Activated gamma-delta T cell treated with Interleukin-2 at 50 U/mL for 16 hours (primary cell): ENCODE measurements around the gene INPP5A.
A peak's percentile ranks its signal among the peaks of the same experiment; 100 is the strongest.

Source experiments
- DNase-seq: peaks from one replicate; pipeline ENCODE4 v3.0.0-alpha.2; 2020

INPP5A gene

DNA sequence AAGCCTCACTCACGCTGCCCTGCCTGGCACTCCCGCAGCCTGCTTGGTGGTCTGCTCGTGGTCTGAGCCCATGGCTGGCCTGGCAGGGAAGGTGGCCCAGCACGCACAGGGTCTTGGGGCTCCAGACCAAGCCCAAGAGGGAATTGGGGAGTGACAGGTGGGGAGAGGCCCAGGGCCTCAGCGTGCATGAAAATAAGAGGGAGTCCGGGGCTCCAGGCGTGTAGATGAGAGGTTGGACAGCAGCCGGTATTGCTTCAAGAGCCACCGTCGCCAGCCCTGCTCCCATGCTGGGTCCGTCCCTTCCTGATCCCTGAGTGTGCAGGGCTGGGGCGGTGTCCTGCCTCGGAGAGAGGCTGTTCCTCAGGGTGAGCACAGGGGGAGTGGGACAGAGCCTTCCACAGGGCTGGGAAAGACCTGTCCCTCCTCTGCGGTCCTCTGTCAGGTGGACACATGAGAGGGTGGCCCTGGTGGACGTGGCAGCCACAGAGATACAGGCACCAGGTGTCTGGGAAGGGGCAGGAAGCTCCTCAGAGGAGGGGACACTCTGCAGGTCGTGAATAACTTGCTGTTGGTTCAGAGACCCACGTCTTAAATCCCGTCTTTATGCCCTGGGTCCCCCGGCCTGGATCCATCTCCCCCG is 113.1 kb downstream of the INPP5A start:
- no peak for DNase-seq

DNA sequence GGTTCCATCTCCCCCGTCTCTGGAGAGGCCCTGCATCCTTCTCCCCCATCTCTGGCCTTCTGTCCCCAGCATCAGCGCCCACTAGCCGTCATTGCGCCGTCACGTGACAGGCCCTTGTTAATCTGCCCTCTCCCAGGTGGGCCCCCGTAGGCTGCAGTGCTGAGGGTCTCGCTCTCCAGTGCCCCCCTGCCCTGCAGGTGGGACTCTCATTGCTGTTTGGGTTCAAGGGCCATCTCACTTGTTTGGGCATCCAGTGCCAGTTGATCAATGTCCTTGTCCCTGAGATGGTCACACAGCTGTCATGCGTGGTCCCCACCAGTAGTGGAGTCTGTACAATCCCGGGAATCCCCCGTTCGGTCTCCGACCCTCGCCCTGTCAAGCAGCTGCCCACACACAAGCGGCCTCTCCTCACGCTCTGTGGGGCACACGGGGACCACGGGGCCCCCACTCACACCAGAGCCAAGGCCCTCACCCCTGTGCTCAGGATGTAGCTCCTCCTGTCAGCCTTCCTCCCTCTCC is 114.0 kb downstream of the INPP5A start:
- no peak for DNase-seq

DNA sequence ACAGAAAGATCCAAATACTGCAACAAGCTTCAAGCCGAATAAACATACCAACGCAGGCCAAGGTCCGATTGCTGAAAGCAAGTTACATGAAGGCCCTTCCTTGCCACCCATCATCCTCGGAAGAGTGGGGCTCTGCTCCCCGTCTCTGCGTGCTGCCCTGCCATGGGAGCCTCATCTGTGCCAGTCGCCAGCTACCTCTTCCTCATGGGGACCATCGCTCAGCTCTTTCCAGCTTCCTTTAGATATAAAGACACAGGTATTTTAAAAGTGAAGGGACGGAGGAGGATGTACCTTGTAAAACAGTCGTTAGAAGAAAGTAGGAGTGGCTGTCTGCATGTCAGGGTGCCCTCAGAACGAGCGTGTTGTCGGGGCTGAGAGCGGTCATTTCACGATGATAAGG is 114.9 kb downstream of the INPP5A start:
- no peak for DNase-seq

DNA sequence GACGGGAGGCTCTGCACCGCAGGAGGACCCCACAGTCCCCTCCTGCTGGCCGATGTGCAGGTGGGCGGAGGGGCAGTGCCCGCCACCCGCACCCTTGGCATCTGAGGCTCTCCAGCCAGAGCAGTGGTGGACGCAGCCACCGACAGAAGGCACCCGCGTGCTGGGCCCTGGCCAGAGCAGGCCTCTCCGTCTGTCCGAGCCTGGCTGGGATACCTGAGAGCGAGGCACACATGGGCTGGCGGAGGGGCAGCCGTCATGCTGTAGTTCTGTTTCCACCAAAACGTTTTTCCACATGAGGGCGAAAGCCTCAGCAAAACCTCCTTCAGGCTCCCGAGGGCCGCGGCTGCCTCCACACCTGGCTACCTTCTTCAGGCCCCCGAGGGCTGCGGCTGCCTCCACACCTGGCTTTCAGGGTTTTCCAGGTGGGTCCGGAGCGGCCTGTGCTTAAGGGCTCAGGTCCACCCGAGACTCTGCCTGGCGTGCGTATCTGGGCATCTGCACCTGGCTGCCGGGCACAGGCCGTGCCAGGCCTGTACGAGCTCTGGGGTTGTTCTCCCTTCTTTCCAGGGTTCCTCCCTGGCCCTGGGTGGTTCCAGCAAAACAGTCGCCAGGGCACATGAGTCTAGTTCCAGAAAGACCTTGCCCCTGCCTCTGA is 115.5 kb downstream of the INPP5A start:
- no peak for DNase-seq

DNA sequence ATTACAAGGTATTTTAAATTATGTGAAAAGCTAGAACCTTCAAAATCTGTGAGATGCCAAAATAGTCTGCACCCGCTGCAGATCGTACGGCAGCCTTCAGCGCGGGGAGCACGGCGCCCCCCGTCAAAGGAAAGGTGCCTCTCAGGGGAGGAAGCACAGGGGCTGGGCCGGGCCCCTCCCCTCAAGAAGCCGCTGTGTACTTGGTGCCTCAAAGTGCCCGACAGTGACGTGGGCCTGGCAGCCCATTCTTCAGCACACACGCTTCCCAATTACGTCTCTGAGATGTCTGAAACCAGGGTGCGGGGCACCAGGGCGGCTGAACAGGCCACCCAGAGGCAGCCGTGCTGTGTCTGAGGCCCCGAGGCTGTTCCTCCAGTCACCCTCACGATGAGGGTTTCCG is 116.1 kb downstream of the INPP5A start:
- no peak for DNase-seq

DNA sequence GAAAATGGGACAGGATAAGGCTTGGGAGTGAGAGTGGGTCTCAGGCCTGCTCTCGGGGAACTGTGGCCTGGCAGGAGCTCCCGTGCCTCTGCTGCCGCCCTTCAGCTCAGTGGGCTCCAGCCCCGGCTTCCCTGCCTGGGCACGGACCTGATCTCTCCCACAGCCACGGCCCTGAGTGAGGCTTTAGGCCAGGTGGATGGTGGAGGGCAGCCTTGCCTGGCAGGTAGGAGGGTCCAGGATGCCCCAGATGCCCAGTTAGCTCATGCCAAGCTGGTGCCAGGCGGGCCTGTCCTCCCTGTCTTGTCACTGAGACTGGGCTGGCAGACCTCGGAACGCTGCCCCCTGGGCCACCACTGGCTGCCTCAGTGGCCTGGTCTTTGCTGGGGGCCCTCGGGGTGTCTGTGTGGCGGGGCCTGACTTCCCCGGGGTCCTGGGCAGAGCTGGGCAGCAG is 116.6 kb downstream of the INPP5A start:
- DNase-seq = no peak

DNA sequence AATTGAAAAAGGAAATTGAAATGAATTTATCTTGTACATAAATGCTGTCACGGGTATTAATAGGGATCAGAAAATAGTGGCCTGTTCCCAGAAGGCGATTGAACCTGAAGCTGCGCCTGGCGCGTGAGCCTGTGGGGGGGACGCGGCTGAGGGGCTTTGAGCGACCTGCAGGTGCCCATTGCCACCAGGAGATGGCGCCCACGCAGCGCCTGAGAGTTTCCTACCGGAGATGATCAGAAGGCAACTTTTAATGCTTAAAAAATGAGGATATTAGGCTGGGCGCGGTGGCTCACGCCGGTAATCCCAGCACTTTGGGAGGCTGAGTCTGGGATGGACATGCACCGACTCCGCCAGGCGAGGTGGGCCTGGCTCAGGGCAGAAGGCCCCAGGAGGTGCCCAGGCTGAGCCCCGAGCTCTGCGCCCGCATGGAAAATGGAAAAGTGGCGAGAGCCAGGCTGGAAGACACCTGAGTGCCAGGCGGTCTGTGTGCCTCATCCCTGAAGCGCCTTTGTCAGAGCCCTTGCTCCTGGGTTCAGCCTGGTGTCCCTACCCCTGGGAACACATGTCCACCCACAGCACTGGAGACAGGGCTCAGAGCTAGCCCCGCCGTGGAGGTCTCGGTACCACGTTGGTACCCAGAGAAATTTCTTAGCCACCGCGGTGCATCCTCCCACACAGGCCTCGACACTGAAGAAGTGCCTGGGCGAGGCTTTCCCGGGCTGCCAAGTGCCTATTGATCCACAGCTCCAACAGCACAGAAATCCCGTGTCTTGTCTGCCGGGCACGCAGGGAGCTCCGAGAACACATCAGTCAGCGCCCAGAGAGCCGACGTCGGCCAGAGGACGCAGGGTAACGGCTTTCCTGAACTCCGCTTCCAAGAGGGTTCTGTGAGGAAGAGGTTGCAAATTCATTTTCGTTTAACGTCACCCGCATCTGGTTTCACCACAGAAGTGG is 117.4 kb downstream of the INPP5A start:
- DNase-seq = peak; percentile 40

DNA sequence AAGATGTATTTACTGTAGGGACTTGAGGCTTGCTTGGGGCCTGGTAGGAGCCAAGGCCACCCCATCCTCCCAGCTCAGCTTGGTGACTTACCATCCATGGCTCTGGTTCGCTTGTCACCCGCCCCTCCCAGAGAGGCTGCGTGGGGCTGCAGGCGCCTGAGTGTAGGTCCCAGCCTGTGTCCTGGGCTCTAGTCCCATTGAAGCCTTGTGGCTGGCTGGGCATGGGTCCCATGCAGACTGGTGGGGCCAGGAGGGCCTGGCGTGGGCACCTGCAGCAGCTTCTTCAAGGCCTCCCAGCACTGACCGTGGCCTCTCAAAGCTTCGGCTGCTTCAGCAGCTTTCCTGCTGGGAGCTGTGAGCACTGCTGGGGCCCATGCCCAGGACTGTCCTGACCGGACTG is 118.1 kb downstream of the INPP5A start:
- no peak for DNase-seq

DNA sequence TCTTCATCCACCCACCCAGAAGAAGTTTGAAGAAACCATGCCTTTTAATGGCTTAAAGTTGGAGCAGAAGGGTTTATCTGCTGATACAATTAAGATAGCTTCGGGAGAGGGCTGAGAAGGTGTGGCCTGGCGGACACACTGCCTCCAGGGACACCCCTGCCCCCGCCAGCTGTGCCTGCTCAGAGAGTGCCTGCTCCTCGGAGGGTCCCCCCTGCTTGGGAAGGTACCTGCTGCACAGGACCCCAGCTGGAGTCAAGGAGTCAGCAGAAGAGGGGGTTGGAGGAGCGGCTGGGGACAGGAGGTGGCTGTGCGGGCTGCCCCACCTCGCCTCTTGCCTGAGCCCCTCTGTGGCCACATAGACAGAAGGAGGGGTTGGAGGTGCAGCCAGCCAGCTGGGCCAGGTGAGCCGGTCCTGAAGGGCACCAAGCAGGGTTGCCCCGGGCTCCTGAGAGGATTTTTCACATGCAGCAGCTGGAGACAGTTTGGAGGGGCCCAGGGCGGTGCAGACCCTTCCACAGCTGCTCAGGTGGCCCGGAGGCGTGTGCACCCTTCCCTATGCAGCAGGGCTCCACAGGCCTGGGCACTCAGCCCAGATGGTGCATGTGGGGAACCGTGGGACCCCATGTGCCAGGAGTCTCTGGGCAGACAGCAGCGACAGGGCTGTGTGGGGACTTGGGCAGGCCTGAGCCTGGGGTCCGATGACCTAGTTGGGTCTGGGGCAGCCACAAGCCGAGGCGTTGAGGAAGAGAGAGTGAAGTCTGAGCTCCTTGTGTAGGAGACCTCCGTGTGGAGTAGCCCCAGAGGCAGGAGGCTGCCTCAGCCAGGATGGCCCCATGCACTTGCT is 118.9 kb downstream of the INPP5A start:
- no peak for DNase-seq

DNA sequence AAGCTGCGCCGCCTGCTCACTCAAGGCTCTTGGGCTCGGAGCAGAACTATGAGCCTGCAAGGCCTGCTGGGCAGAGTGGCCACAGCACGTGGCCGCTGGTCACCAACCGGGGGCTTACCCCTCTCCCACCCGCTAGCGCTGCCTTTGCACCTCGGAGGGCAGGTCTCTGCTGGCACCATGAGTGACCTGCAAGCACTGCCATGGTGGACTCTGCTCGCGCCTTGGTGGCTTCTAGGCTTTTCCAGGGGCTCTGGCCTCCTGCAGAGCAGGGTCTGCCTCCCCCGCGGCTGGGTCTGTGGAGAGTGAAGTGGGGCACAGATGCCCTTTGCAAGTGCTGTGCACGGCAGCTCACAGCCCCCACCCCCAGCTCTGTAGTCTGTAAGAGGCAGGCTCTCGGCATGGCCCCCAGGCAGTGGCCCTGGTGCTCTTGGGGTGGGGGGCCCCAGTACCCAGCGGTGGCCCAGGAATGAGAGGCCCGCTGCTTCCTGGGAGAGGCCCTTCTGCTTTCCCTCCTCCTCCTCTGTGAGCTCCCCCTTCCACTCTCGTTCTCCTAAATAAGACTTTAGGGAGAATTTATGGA is 119.6 kb downstream of the INPP5A start:
- DNase-seq = no peak

DNA sequence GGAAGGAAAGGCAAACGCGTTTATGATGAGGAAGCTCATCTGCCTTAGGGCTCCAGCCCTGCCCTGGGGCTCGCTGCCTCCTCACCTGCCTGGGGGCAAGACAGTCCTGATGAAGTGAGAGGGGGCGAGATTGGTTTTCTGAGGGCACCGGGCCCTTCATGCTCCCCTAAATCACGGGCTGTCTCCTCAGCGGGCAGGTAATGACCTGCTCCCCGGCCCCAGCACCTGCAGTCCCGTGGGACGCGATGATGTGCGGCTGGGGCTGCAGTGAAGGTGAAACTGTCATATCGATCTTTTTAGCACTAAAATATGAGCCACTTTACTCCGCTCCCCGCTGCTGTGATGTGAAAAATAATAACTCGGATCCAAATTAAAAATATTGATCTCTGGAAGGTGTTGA is 120.2 kb downstream of the INPP5A start:
- DNase-seq = no peak

DNA sequence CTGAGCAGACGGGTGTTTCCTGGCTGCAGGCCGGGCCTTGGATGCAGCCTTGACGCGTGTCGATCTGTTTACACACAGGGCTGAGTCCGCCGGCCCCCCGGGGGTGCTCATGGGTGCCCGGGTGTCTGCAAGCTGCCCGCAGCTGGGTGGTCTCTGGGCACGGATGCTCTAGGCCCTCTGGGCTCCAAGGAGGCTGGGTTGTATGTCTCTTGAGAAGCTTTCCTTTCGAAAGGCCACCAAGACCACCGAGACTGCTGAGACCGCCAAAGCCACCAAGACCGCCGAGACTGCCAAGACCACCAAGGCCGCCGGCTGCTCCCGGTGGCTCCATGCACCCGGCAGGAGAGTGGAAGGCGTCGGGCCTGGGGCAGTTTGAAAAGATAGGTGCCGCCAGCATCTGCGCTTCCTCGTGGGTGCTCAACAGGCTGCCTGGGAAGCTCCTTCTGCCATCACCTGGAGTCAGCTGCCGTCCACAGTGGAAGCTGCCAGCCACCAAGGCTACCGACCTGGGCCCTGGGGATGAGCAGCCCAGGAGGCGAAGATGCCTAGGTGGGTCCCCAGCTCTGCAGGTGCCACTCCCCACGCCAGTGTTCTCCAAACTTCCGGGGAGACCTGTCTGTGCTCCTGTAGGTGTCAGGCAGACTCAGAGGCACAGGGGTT is 121.1 kb downstream of the INPP5A start:
- no peak for DNase-seq

DNA sequence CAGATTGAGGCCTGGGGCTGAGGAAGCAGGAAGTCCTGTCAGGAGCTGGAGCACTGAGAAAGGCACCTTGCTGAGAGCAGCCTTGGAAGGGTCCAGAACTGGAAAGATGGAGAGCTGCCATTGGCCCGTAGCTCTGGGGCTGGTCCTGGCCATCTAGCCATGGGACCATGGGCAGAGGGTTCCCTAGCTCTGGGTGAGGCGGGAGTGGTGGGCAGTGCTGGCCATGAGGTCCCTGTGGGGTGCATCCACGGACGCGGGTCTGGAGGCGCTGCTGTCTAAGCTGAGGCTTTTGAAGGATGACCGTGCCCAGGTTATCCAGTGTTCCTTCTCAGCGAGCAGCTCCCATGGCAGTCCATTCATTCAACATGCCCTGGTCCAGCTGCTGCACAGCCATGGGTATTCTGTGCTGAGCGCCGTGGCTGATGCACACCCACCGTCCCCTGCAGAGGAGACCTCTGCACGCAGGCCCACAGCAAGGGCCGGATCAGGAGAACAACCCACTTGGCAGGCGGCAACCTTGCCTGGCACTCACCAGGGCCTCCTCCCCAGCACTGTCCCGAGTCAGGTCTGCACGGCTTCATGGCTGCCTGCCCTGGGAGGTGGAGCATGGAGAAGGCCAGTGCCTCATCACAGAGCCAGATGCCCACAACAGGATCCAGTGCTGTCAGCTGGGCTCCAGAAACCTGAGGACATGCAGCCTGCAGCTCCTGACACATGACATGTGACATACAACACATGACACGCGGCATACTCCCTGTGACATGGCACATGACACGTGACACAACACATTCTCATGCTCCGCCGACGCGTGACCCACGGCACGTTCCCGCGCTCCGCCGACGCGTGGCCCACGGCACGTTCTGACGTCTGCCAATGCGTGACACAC is 121.9 kb downstream of the INPP5A start:
- no peak for DNase-seq

DNA sequence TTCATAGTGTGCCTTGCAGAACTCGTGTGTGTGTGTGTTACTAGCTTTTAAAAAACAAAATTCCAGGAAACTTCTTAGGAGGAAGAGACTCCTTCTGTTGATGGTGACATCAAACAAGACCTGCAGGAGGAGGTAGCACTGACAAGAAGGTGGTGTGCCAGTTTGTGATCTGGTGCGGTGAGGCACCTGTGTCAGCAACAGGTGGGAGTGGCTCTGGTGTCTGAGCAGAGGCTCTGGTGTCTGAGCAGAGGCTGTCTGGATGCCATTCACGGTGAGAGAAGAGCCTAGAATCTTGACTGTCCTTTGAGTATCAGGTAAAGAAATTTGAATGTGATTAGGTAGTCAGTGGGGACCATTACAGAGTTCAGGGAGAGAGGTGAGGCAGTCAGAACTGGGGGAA is 122.8 kb downstream of the INPP5A start:
- DNase-seq = no peak

DNA sequence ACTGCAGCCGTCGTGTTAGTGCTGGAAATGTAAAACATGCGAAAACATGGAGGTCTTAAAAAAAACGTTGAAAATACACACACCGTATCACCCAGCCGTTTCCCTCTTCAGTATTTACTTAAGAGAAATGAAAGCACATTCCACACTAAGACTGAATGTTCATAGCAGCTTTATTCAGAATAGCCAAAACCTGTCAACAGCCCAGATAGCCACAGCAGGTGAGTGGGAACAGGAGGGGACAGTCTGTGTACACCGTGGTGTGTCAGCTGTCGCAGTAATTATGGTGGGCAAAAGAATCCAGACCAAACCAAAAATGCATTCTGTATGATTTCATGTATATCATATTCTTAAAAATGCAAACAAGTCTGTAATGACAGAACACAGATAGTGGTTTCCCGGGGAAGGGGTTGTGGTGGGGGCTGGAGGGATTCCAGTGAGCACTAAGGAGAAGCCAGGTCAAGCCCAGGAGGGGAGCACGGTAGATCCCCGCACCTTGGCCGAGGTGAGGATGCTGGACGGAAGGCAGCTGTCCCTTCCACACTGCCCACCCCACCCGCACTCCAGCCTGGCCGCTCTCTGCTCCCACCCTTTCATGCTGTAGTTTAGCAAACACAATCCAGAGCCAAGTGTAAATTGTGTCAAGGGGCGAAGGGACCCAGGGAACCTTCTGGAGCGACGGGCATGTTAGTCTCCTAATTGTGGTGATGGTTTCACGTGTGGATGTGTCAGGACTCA is 124.8 kb downstream of the INPP5A start:
- no peak for DNase-seq

DNA sequence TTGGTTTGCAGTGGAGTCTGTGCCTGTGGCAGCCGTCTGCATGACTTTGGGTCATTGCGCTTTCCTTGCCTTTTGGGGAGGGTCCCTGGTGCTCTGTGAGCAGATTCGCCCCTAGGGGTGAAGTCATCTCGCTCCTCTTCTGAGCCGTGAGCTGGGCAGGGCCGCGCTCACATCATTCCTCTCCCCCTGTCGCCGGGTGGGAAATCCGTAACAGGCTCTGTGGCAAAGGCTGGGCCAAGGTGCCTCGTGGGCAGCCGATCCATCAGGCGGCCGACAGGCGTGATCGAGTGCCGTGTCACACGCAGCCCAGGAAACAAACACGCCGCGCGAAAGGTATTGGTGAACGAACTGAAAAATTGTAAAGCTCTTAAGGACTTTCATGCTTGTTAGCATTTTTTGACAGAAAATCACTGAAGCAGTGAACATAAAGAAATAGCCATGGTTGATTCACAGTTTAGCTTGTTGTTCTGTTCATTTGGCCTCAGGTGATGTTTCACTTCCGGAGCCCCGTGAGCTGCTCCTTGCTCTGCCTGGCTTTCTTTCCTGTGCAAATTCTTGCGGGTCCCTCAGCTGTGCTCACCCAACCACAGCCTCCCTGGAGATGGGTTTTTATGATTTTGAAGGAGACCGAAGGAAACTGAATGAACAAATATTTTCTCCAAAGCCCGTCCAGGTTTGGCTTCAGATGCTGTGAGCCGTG is 126.2 kb downstream of the INPP5A start:
- DNase-seq = no peak

DNA sequence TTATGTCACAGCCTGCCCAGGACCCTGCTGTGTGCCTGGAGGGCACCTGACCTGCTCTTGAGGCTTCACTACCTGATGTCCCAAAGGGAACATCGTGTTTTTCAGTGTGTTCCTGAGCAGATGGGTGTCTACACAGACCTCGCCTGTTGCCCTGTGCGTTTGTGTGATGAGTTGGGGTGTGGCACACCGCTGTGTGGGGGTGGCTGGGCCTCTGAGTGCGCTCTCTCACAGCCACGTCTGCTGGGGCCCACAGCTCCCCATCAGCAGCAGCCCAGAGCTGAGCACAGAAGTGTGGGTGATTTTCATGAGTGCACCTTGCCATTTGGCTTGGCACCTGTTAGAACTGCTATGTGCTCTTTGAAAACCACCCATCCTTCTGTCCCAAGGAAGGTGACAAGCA is 126.8 kb downstream of the INPP5A start:
- DNase-seq = no peak

DNA sequence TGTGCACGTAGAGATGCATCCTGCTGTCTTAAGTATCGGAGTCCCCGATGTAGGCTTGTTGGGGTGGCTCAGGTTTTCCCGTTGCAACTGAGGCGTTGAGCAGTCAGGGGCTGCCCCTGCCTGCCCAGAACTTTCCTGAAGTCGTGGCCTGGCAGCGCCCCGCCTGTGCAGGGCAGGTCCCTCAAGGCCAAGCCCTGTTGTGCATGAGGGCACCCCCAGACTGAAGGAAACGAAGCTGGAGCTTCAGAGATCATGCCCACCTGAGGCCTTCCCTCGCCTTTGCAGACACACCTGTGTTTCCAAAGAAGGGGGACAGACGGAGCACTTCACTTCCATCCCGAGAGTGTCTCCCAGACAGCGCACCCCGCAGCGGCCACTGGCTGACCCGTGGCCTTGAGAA is 127.3 kb downstream of the INPP5A start:
- no peak for DNase-seq
